OCI-LY7 (cell line): ENCODE measurements around the gene DUOX2. TPM values are rescaled to one million over a fixed set of nuclear protein-coding genes. Genes with fewer than 3 reads are reported as not detected.
"Not testable (repeated sequence)": the region's sequence is repeated elsewhere in the genome, so short reads cannot be mapped to it uniquely, and the experiment has no call there.

ENCODE experiments used
- BruUV-seq: library from RNA; stranded (reverse); fragments of 400-500 nt; replicated peaks from 2 replicates; lab custom pipeline; 2021; lab: Mats Ljungman, UMichigan
- CTCF ChIA-PET: fragments of 300-600 bp; sonication (Branson Sonifier 250); formaldehyde crosslinking; loops from one replicate; lab custom pipeline; 2022; ENCODE audit warnings: antibody characterized with exemption; ENCODE audit not compliant: unreplicated experiment; lab: Charles Lee
- POLR2A ChIA-PET: fragments of 300-600 bp; sonication (Branson Sonifier 250); formaldehyde crosslinking; loops from one replicate; lab custom pipeline; 2022; ENCODE audit warnings: antibody characterized with exemption; lab: Charles Lee
- DNase-seq: peaks from one replicate; pipeline ENCODE4 v3.0.0-alpha.2; 2015; ENCODE audit warnings: low spot score
- H2AFZ ChIP-seq: fragments of 200-600 bp; sonication (generic), shearing (Covaris generic); 2 replicates; pipeline ENCODE4 v1.6.1; 2014; ENCODE audit warnings: mild to moderate bottlenecking, antibody characterized with exemption, low read length, moderate library complexity
- H3K27ac ChIP-seq: fragments of 200-600 bp; sonication (generic); 2 replicates; pipeline ENCODE4 v1.5.1; 2014; ENCODE audit warnings: mixed run types, low read depth, mild to moderate bottlenecking, moderate library complexity, low read length, inconsistent platforms; ENCODE audit not compliant: poor library complexity, severe bottlenecking
- H3K36me3 ChIP-seq: fragments of 200-600 bp; sonication (generic); 2 replicates; pipeline ENCODE4 v1.6.1; 2014; ENCODE audit warnings: mild to moderate bottlenecking, antibody characterized with exemption, low read length, moderate library complexity, mixed read lengths; ENCODE audit not compliant: insufficient read depth
- H3K4me1 ChIP-seq: fragments of 200-600 bp; sonication (generic); 2 replicates; pipeline ENCODE4 v1.5.1; 2014; ENCODE audit warnings: mild to moderate bottlenecking, low read length; ENCODE audit not compliant: insufficient read depth, poor library complexity, severe bottlenecking
- H3K4me2 ChIP-seq: fragments of 200-600 bp; sonication (generic); 2 replicates; pipeline ENCODE4 v1.6.1; 2014; ENCODE audit warnings: mild to moderate bottlenecking, low read length
- H3K4me3 ChIP-seq: fragments of 200-600 bp; sonication (generic); 2 replicates; pipeline ENCODE4 v1.5.1; 2014; ENCODE audit warnings: mild to moderate bottlenecking, low read depth, low read length; ENCODE audit not compliant: poor library complexity, severe bottlenecking
- H3K79me2 ChIP-seq: fragments of 200-600 bp; sonication (generic); 2 replicates; pipeline ENCODE4 v1.6.1; 2016; ENCODE audit warnings: low read depth, mild to moderate bottlenecking, low read length, moderate library complexity, mixed read lengths; ENCODE audit not compliant: insufficient read depth
- H3K9me2 ChIP-seq: fragments of 200-600 bp; sonication (generic); 2 replicates; pipeline ENCODE4 v1.6.1; 2016; ENCODE audit warnings: mild to moderate bottlenecking, low read length, mixed read lengths; ENCODE audit not compliant: insufficient read depth
- H3K9me3 ChIP-seq: fragments of 200-600 bp; sonication (generic); 2 replicates; pipeline ENCODE4 v1.6.1; 2014; ENCODE audit warnings: mild to moderate bottlenecking, mixed run types, low read length, mixed read lengths
- H4K20me1 ChIP-seq: fragments of 200-600 bp; sonication (generic); 2 replicates; pipeline ENCODE4 v1.6.1; 2014; ENCODE audit warnings: mild to moderate bottlenecking, antibody characterized with exemption, low read length, moderate library complexity, mixed read lengths; ENCODE audit not compliant: insufficient read depth
- EZH2phosphoT487 ChIP-seq: fragments of 200-600 bp; sonication (generic); IDR thresholded peaks from 2 replicates; pipeline ENCODE4 v1.6.1; 2018; ENCODE audit warnings: low read depth, borderline replicate concordance, mild to moderate bottlenecking, mixed run types, antibody characterized with exemption, low read length, moderate library complexity, mixed read lengths
- intact Hi-C: fragments of 100-400 bp; cut with micrococcal nuclease; formaldehyde crosslinking; loops from one replicate; pipeline ENCODE4 v1.10.0; 2022; ENCODE audit not compliant: unreplicated experiment
- total RNA-seq, 2 experiments: library from RNA; depleted of rRNA in 1 of 2; stranded (reverse); fragments of >200 nt in 1 of 2; shearing (Covaris generic) in 1 of 2; gene quantifications; 2 replicates each; pipeline ENCODE4 v1.2.3, GENCODE V29; 2014 to 2022
- TF ChIP-seq, protein P1 (sequence below): fragments of 200-600 bp; sonication (generic); conservative IDR thresholded peaks from 2 replicates; pipeline ENCODE4 v1.5.1; 2014; ENCODE audit warnings: mild to moderate bottlenecking, antibody characterized with exemption, low read length, moderate library complexity, mixed read lengths

DUOX2 gene
- total RNA-seq, 2 experiments from 2014 or later, result 0.03 to 0.06 TPM

DNA sequence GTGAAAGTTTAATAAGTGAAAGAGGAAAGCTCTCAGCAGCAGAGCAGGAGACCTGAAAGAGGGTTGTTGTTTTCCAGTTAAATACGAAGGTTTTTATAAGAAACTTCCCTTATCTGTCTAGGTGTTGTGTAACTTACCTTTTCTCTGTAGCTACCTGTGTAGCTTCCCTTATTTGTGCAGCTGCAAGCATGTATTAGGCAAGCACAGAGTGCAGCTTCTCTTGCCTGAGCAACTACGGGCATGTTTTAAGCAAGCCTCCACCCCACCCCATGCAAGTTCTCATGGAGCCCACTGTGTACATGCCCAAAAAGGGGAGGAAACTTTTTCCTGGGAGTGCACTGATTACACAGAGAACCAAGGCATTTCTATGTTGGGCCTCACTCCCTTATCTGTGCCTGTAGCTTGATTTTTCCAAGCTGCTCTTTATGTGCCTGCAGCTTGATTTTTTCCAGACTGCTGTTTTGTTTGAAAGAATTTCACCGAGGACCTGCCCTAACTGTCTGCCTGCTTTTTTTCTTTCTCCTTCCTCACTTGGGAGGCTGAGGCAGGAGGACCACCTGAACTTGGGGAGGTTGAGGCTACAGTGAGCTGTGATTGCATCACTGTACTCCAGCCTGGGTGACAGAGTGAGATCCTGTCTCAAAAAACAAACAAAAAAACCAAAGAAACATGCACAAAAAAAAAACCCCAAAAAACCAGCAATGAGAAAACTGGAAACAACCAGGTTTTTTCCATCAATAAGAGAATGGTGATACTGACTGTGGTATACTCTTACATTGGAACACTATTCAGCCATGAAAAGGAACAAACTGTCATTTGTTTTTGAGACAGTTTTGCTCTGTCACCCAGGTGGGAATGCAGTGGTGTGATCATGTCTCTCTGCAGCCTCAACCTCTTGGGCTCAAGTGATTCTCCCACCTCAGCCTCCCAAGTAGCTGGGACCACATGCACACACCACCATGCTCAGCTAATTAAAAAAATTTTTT lies 55.0 kb downstream of the DUOX2 start:
- CTCF ChIA-PET, result not testable (repeated sequence)

DNA sequence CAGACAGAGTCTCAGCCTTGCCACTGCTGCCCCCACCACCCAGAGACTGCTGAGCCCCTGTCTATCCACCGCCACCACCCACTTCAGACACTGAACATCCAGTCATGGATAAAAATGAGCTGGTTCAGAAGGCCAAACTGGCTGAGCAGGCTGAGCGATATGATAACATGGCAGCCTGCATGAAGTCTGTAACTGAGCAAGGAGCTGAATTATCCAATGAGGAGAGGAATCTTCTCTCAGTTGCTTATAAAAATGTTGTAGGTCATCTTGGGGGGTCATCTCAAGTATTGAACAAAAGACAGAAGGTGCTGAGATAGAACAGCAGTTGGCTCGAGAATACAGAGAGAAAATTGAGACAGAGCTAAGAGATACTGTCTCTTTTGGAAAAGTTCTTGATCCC lies 61.3 kb downstream of the DUOX2 start:
- H3K4me2 ChIP-seq, CTCF ChIA-PET: not testable (repeated sequence)

More for the DNA sequence above, 55.0 kb downstream of the DUOX2 start:
- H2AFZ ChIP-seq, H3K27ac ChIP-seq, H3K4me2 ChIP-seq, H3K4me3 ChIP-seq, intact Hi-C loops, H3K9me3 ChIP-seq, DNase-seq, H4K20me1 ChIP-seq, BruUV-seq, H3K9me2 ChIP-seq, H3K4me1 ChIP-seq, H3K36me3 ChIP-seq, H3K79me2 ChIP-seq, POLR2A ChIA-PET: not testable (repeated sequence)

DNA sequence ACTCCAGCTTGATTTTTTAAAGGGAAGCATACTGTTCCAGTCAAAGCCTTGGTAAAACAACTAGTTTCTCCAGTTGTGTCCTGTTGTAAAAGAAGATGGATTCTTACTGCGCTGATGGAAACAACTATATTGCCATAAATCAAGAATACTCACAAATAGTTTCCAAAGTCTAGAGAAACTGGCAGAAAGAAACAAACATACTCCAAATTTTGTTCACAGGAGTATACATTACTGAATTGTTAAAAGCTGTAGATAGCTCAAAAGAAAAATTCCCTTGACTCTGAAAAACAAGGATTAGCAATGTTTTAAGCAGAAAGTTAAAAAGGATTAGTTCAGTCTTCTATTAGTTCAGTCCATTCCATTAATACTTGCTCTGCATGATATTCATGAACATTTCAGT lies 63.4 kb downstream of the DUOX2 start:
- ChIA-PET POLR2A (no interaction called here), CTCF (no interaction called here)
- no peak for DNase-seq
- no peaks in the 10 kb centered on the region for H3K9me2 ChIP-seq
- H3K9me3 ChIP-seq, result peaks cover 34% of the 10 kb centered on the region
- no peak overlapping the region for H3K4me2 ChIP-seq
- no peak overlapping the region for H3K27ac ChIP-seq
- intact Hi-C loops, result no loop called here
- H3K4me1 ChIP-seq, result peaks cover 2% of the 10 kb centered on the region
- H3K4me3 ChIP-seq, result no peak overlapping the region
- no peaks in the 10 kb centered on the region for H4K20me1 ChIP-seq
- H2AFZ ChIP-seq, result no peak overlapping the region
- no peaks in the 10 kb centered on the region for H3K79me2 ChIP-seq
- TF ChIP-seq, protein P1, sequence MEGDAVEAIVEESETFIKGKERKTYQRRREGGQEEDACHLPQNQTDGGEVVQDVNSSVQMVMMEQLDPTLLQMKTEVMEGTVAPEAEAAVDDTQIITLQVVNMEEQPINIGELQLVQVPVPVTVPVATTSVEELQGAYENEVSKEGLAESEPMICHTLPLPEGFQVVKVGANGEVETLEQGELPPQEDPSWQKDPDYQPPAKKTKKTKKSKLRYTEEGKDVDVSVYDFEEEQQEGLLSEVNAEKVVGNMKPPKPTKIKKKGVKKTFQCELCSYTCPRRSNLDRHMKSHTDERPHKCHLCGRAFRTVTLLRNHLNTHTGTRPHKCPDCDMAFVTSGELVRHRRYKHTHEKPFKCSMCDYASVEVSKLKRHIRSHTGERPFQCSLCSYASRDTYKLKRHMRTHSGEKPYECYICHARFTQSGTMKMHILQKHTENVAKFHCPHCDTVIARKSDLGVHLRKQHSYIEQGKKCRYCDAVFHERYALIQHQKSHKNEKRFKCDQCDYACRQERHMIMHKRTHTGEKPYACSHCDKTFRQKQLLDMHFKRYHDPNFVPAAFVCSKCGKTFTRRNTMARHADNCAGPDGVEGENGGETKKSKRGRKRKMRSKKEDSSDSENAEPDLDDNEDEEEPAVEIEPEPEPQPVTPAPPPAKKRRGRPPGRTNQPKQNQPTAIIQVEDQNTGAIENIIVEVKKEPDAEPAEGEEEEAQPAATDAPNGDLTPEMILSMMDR, result no peak
- TF ChIP-seq EZH2phosphoT487, result no peak
- peaks cover 62% of the 10 kb centered on the region for H3K36me3 ChIP-seq
- no TSS peak for BruUV-seq

More for the DNA sequence above, 61.3 kb downstream of the DUOX2 start:
- H3K4me1 ChIP-seq, H3K4me3 ChIP-seq, H2AFZ ChIP-seq, H4K20me1 ChIP-seq, H3K79me2 ChIP-seq, H3K9me2 ChIP-seq, BruUV-seq, H3K27ac ChIP-seq, DNase-seq, intact Hi-C loops: not testable (repeated sequence)
- POLR2A ChIA-PET, result interaction anchor here (0.6 kb wide), 1 partner anchor 29 kb away, joined by 4 read pairs; no protein-coding TSS in a partner anchor
- Histone ChIP-seq H3K36me3 (peaks cover 60% of the 10 kb centered on the region), H3K9me3 (peaks cover 34% of the 10 kb centered on the region)
